ENCODE data around the gene EYS.

The EYS gene

DNA sequence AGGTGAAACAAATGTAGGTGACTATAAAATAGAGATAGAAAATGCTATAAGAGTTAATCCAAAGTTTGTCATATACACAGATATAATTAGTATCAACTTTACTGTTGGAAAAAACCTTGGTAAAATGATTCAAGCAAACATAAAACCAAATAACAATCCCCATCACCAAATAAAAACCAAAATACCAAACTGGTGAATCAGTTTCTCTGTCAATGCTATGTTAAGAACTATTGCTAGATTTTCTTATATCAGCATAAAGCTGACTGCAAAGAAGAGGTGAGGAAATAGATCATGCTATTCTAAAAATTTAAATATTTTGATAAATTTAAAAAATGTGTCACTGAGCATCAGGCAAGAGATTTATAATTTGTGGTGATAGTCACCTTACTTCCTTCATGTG, 1413.0 kb downstream of the EYS start:
- no peak for ATAC-seq
- TF ChIP-seq PPARA (CRISPR knock-in tag; IDR thresholded peaks at IDR 0.05; ENCODE audit: borderline replicate concordance): no peak
- TF ChIP-seq, protein P1, sequence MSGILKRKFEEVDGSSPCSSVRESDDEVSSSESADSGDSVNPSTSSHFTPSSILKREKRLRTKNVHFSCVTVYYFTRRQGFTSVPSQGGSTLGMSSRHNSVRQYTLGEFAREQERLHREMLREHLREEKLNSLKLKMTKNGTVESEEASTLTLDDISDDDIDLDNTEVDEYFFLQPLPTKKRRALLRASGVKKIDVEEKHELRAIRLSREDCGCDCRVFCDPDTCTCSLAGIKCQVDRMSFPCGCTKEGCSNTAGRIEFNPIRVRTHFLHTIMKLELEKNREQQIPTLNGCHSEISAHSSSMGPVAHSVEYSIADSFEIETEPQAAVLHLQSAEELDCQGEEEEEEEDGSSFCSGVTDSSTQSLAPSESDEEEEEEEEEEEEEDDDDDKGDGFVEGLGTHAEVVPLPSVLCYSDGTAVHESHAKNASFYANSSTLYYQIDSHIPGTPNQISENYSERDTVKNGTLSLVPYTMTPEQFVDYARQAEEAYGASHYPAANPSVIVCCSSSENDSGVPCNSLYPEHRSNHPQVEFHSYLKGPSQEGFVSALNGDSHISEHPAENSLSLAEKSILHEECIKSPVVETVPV (CRISPR knock-in tag; IDR thresholded peaks at IDR 0.05): no peak

DNA sequence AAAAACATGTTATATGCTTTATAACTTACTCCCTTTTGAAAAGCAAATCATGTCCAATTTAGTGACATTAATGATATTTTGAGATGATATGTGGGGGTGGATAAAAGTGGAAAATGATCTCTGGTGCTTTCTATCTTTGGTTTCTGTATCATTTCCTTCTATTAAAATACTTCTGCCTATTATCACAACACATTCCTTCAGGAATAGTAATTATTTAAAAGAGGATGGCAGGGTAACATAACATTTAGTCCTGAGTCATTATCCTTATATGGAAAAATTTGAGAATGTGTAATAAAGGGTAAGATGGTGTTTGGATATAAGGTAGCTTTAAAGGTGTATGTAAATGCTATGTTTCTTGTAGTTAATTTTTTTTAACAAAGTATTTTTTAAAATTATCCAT, 1413.7 kb downstream of the EYS start:
- ATAC-seq: peak; percentile 53
- TF ChIP-seq PPARA (CRISPR knock-in tag; IDR thresholded peaks at IDR 0.05; ENCODE audit: borderline replicate concordance) (no peak), ISL1 (CRISPR knock-in tag; IDR thresholded peaks at IDR 0.05) (peak; percentile 96)
- TF ChIP-seq, protein P2, sequence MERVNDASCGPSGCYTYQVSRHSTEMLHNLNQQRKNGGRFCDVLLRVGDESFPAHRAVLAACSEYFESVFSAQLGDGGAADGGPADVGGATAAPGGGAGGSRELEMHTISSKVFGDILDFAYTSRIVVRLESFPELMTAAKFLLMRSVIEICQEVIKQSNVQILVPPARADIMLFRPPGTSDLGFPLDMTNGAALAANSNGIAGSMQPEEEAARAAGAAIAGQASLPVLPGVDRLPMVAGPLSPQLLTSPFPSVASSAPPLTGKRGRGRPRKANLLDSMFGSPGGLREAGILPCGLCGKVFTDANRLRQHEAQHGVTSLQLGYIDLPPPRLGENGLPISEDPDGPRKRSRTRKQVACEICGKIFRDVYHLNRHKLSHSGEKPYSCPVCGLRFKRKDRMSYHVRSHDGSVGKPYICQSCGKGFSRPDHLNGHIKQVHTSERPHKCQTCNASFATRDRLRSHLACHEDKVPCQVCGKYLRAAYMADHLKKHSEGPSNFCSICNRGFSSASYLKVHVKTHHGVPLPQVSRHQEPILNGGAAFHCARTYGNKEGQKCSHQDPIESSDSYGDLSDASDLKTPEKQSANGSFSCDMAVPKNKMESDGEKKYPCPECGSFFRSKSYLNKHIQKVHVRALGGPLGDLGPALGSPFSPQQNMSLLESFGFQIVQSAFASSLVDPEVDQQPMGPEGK (CRISPR knock-in tag; IDR thresholded peaks at IDR 0.05; ENCODE audit: borderline replicate concordance): 0 out of 2 replicates have a peak, but pooled peaks have one; percentile 11
- TF ChIP-seq, protein P1 (CRISPR knock-in tag; IDR thresholded peaks at IDR 0.05): no peak
- TF ChIP-seq, protein P3, sequence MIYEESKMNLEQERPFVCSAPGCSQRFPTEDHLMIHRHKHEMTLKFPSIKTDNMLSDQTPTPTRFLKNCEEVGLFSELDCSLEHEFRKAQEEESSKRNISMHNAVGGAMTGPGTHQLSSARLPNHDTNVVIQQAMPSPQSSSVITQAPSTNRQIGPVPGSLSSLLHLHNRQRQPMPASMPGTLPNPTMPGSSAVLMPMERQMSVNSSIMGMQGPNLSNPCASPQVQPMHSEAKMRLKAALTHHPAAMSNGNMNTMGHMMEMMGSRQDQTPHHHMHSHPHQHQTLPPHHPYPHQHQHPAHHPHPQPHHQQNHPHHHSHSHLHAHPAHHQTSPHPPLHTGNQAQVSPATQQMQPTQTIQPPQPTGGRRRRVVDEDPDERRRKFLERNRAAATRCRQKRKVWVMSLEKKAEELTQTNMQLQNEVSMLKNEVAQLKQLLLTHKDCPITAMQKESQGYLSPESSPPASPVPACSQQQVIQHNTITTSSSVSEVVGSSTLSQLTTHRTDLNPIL (CRISPR knock-in tag; IDR thresholded peaks at IDR 0.05; ENCODE audit: low read depth): peak; percentile 70; the same call in 1 of the 2 replicates

DNA sequence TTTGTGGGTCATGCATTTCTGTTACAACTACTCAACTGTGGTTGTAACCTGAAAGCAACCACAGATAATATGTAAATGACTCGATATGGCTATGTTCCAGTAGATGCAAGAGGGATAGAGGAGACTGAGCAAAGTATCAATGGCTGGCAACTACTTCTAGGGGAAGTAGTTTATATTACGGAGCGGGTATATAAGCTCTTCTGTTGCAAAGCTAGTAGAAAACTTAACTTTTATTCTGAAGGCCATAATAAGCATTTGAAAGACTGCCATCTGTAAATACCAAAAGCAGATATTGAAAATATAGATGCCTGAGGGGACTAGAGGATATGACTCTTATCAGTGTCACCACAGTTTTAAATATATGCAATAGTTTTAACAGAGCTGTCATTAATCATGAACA, 1416.2 kb downstream of the EYS start:
- TF ChIP-seq ZFP3 (CRISPR knock-in tag; IDR thresholded peaks at IDR 0.05): no peak
- TF ChIP-seq ISL1 (CRISPR knock-in tag; IDR thresholded peaks at IDR 0.05): no peak
- no peak for TF ChIP-seq ZFP30 (CRISPR knock-in tag; IDR thresholded peaks at IDR 0.05)
- no peak for TF ChIP-seq ZNF565 (CRISPR knock-in tag; conservative IDR thresholded peaks at IDR 0.05; ENCODE audit: low read depth)
- TF ChIP-seq OSR1 (CRISPR knock-in tag; IDR thresholded peaks at IDR 0.05): no peak
- no peak for TF ChIP-seq ZC3H10 (CRISPR knock-in tag; IDR thresholded peaks at IDR 0.05)
- TF ChIP-seq, protein P4, sequence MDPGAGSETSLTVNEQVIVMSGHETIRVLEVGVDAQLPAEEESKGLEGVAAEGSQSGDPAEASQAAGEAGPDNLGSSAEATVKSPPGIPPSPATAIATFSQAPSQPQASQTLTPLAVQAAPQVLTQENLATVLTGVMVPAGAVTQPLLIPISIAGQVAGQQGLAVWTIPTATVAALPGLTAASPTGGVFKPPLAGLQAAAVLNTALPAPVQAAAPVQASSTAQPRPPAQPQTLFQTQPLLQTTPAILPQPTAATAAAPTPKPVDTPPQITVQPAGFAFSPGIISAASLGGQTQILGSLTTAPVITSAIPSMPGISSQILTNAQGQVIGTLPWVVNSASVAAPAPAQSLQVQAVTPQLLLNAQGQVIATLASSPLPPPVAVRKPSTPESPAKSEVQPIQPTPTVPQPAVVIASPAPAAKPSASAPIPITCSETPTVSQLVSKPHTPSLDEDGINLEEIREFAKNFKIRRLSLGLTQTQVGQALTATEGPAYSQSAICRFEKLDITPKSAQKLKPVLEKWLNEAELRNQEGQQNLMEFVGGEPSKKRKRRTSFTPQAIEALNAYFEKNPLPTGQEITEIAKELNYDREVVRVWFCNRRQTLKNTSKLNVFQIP (CRISPR knock-in tag; IDR thresholded peaks at IDR 0.05; ENCODE audit: borderline replicate concordance, low read depth): no peak
- no peak for TF ChIP-seq SNAI2 (CRISPR knock-in tag; IDR thresholded peaks at IDR 0.05)
- TF ChIP-seq, protein P2 (CRISPR knock-in tag; IDR thresholded peaks at IDR 0.05; ENCODE audit: borderline replicate concordance): no peak
- TF ChIP-seq, protein P1 (CRISPR knock-in tag; IDR thresholded peaks at IDR 0.05): no peak
- TF ChIP-seq, protein P5, sequence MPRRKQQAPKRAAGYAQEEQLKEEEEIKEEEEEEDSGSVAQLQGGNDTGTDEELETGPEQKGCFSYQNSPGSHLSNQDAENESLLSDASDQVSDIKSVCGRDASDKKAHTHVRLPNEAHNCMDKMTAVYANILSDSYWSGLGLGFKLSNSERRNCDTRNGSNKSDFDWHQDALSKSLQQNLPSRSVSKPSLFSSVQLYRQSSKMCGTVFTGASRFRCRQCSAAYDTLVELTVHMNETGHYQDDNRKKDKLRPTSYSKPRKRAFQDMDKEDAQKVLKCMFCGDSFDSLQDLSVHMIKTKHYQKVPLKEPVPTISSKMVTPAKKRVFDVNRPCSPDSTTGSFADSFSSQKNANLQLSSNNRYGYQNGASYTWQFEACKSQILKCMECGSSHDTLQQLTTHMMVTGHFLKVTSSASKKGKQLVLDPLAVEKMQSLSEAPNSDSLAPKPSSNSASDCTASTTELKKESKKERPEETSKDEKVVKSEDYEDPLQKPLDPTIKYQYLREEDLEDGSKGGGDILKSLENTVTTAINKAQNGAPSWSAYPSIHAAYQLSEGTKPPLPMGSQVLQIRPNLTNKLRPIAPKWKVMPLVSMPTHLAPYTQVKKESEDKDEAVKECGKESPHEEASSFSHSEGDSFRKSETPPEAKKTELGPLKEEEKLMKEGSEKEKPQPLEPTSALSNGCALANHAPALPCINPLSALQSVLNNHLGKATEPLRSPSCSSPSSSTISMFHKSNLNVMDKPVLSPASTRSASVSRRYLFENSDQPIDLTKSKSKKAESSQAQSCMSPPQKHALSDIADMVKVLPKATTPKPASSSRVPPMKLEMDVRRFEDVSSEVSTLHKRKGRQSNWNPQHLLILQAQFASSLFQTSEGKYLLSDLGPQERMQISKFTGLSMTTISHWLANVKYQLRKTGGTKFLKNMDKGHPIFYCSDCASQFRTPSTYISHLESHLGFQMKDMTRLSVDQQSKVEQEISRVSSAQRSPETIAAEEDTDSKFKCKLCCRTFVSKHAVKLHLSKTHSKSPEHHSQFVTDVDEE (CRISPR knock-in tag; IDR thresholded peaks at IDR 0.05): no peak
- no peak for ATAC-seq

All from SK-N-SH treated with all-trans-retinoic acid at 6 μM for 48 hours (cell line).